GM19467 (cell line): ENCODE data around the gene PATJ.
"Not testable (repeated sequence)": the region's sequence is repeated elsewhere in the genome, so short reads cannot be mapped to it uniquely, and the experiment has no call there.

Experiments used
- ATAC-seq: cut with Tn5 transposase; IDR thresholded peaks from one replicate; pipeline ENCODE4 v1.9.1; 2021; ENCODE audit warnings: mild to moderate bottlenecking, moderate library complexity; ENCODE audit not compliant: unreplicated experiment

Gene PATJ

DNA sequence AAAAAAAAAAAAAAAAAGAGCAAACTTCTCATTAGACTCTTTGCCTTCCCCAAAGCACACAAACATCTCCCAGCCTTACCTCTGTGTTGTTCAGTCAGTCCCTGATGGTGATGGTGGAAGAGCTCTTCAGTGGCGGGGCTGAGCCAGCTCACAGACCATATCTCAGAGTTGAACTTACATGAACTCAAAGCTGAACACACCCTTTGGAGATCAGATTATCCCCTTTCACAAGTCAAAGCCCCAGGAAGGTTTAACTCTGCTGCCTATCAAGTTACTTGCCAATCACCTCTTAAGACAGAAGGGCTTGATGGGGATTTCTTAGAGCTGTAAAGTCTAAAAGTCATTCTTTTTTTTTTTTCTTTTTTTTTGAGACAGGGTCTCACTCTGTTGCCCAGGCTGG is 397.1 kb downstream of the PATJ start:
- no peak for ATAC-seq

DNA sequence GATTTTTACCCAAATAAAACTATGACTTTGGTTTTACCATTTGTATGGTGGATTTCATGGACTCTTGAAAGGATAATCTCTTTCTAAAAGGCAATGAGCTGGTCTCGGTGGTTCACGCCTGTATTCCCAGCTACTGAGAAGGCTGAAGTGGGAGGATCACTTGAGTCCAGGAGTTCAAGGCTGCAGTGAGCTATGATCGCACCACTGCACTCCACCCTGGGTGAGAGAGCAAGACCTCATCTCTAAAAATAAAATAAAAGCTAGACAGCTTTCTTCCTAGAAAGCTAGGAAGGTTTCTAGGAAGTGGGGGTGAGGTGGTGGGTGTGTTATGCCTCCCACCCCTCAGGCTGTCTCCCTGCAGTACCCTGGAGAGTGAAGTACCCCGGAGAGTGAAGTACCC is 398.4 kb downstream of the PATJ start:
- ATAC-seq, result no peak

DNA sequence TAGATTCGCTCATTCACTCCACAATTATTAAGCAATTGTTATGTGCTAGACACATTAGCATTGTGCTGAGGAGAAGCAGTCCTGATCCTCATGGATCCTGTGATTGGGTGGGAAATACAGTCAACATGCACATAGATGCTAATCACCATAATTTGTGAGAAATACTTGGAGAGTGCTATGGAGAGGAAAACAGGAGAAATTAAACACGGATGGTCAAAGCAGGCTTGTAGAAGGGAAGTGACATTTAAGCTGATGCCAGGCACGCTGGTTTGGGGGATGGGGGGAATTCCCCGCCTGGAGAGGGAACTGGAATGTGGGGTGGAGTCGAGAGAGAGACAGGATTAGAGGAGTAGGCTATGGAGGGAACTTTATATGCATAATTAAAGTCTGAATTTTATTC is 400.2 kb downstream of the PATJ start:
- ATAC-seq, result no peak

DNA sequence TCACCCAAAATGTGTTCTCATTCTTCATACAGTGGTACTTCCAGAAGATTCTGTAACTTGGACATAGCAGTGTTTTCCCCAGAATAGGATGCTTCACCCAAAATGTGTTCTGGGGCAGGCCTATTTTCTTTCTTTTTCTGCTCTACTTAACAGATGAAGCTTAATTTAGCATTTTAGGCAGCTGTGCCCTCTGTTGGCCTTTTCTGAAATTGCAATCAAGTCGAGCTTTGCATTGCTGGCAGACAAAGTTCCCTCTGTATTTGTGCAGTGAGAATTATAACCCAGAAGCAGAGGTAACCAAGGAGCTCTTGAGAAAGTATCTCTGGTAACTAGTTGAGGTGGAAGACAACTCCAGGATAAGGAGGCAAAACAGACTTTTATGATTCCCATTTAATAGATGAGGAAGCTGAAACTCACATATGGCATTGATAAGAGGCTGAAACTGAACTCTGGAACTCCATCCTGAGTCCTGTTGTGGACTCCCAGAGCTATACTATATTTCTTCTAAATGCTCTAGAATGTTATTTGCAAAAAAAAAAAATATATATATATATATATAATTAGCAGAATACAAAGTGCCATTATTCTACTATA is 402.1 kb downstream of the PATJ start:
- ATAC-seq, result peak; percentile 53

DNA sequence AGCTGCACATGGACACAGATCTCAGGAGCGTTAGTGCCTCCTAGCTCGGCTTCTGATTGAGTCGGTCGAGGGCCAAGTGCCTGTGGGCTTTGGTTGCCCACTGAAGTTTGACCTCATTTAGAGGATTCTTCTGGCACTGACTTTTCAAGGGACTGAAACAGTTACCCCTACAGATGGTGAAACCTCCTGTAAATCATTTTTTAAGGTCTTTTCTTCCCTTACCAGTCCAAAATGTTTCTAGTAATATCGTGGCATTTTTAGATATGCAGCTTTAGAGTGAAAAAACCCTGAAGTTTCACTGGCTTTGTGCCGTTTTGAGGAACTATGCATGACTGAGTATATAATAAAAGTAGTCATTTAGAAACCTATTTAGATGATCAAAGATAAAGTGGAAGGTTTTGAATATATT is 417.7 kb downstream of the PATJ start:
- ATAC-seq, result peak; percentile 76

DNA sequence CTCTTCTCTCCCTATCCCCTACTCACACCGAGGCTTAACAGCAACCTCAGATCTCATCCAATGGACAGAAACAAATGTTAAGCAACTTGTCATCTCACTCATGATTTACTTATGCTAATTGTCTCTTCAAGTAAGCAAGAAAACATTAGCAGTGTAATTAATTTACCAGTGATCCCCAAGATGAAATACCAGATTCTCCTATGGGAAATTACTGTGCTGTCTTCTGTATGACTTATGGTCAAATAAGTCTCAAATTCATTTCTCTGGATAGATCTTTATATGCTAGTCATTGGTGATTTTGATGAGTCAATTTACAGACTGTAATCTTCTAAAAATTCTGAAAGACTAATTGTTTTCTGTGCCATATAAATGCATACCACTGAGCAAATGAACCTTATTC is 419.4 kb downstream of the PATJ start:
- no peak for ATAC-seq

DNA sequence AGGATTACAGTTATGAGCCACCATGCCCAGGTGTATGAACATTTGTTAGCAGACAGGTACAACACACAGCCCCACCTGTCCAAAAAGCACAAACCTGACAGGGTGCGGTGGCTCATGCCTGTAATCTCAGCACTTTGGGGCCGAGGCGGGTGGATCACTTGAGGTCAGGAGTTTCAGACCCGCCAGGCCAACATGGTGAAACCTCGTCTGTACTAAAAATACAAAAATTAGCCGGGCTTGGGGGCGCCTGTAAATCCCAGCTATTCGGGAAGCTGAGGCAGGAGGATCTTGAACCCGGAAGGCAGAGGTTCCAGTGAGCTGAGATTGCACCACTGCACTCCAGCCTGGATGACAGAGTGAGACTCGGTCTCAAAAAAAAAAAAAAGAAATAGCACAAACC is 428.1 kb downstream of the PATJ start:
- ATAC-seq, result not testable (repeated sequence)

DNA sequence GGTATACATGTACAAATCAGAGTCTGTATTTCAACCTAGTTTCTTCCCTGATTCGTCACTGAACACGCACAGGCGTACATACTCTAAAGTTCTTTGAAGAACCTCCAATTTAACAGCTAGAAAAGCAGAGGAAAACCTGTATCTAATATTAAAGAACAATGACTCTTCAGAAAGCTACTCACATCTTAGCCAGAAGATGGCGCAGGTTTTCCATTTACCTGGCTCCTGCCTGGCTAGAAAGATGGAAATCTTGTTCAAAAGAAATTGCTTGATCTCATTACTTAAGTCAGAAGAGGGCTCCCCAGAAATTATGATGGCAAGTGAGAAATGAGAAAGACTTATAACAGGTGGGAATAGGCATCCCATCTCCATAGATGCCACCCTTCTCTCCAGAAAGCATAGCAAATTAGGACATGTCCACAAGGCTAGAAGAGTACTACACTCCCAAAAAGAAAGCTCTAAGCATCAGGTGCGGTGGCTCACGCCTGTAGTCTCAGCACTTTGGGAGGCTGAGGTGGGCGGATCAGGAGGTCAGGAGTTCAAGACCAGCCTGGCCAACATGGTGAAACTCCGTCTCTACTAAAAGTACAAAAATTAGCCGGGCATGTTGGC is 433.4 kb downstream of the PATJ start:
- no peak for ATAC-seq

DNA sequence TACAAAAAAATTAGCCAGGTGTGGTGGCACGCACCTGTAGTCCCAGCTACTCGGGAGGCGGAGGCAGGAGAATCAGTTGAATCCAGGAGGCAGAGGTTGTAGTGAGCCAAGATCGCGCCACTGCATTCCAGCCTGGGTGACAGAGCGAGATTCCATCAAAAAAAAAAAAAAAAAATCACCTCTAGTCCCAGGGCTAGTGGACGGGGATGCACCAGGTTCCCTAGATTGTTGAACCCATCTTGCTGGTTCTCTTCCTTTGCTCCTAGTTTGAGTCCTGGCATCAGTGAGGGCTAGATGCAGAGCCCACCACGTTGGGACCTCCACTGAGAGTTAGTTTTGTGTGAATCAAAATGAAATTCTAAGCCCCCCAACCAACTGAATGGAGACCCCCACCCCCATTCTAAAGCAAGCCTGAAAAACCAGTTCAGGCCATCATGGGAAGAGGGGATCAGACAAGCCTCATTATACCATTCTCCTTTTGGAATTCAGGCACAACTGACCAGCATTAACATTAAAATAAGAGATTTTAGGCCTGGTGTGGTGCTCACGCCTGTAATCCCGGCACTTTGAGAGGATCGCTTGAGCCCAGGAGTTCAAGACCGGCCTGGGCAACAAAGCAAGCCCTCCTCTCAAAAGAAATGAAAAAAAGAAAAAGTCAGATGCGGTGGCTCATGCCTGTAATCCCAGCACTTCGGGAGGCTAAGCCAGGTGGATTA is 434.5 kb downstream of the PATJ start:
- ATAC-seq, result no peak

DNA sequence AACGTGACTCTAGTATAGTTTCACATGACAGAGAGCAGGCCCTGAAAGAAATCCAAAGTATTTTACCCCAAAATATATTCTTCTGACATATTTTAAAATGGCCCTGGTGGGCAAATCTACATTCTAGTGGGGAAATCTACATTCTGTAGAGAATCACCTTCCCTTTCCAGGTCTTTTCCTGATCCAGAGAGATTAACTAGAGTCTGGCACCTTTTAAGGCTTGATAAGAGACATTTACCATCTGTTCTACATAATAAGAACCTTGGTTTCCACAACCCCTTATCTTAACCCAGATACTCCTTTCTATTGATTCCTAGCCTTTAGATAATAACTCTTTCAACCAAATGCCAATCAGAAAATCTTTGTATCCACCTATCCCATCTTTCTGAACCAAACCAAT is 435.3 kb downstream of the PATJ start:
- no peak for ATAC-seq

DNA sequence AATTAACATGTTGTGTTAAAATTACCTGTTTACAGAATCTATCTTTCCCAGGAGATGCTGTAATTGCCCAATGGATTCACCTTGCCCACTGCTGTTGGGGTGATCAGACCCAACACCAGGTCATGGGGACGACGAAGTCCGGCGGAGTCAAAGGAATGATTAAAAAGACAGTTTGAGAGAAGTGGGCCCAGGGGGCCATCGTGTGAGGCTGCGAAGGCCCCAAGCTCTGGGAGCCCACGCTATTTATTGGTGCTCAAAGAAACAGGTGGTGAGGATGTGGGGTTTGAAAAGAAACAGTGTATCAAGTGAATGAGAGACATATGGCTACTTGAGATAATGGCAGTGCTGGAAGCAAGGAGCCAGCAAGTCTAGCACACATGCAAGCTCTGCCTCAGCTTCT is 436.1 kb downstream of the PATJ start:
- ATAC-seq, result no peak

DNA sequence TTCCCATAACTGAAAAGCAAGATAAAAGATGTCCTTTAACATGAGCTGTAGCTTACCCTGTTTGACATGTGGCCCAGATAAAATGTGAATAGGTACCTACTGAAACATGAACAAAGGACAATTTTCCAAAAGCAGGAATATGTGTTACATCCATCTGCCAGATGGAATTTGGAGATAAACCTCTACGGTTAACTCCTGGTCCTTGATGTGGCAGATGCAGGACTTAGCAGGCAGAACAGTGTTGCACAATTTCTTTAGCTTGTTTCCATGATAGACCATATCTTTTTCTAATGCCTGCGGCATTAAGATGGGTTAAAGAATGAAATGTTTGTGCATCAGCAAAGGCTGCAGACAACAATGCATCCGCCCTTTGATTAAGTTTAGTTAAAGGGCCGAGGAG is 437.8 kb downstream of the PATJ start:
- ATAC-seq, result not testable (repeated sequence)

DNA sequence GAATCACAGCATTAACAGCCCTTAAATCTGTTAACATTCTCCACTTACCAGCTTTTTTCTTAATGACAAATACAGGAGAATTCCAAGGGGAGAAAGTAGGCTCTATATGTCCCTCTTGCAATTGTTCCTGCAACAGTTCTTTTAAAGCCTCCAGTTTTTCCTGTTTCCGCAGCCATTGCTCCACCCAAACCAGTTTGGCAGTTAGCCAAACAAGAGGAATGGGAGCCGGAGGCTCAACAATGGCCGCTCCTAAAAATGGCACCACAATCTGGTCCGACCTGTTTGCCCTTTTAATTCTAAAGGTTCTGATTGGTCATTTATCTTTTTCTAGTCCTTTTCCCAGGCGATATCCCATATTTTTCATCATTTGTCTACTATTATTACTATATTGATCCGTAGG is 438.4 kb downstream of the PATJ start:
- ATAC-seq, result no peak

DNA sequence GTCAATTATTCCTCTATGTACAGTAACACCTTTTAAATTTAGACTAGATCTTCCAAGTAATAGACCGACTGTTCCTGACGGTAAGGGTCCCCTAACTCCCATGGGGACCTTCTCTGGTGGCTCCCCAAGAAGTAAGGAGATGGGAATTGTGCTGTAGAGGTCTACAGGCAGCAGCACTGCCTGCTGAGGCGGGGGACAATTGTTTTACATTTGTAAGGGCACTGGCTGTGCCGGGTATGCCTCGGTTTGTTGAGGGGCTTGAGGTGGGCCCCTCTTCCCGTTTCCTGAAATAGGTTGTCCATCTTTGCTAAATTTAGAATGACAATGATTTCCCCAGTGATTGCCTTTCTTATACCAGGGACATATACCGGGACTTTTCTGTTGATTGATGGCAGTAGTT is 439.3 kb downstream of the PATJ start:
- no peak for ATAC-seq

DNA sequence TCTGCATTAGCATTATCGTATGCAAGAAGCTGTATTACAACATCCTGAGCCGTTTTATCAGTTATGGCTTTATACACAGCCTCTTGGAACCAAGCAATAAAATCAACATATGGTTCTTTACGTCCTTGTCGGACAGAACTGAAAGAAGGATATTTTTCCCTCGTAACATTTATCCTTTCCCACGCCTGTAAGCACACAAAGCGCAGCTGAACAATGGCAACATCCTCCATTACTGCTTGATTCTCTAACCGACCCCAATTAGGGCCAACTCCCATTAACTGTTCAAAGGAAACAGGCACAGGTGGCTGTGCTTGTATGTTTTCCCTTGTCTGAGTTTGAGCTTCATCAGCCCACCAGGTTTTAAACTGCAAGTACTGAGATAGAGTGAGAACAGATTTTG is 439.9 kb downstream of the PATJ start:
- ATAC-seq, result not testable (repeated sequence)

DNA sequence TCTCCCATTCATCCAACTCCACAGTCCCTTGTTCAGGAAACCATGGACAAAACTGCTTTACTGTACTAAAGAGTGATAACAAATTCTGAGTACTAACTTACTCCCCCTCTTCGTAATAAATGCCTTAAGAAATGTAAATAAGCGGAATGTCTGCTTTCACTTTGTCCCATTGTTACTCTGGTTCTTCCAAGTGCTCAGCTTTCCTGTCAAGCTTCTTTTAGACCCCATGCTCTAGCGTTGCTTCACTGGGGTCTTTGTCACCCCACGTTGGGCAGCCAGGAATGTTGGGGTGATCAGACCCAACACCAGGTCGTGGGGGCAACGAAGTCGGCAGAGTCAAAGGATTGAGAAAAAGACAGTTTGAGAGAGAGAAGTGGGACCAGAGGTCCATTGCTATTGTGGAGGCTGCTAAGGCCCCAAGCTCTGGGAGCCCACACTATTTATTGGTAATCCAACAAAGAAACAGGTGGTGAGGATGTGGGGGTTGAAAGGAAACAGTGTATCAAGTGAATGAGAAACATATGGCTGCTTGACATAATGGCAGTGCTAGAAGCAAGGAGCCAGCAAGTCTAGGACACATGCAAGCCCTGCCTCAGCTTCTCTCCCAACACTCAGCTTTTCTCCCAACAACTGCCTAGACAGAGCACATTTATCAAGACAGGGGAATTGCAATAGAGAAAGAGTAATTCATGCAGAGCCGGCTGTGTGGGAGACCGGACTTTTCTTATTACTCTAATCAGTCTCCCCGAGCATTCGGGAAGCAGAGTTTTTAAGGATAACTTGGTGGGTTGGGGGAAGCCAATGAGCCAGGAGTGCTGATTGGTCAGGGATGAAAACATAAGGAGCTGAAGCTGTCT is 441.1 kb downstream of the PATJ start:
- ATAC-seq, result not testable (repeated sequence)

DNA sequence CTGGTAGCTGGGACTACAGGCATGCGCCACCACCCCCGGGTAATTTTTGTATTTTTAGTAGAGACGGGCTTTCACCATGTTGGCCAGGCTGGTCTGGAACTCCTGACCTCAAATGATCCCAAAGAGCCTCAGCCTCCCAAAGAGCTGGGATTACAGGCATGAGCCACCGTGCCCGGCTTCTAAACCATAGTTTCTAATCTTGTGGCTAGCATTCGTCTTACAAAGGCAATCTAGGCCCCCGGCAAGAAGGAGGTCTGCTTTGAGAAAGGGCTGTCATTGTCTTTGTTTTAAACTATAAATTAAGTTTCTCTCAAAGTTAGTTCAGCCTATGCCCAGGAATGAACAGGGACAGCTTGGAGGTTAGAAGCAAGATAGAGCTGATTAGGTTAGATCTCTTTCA is 442.1 kb downstream of the PATJ start:
- no peak for ATAC-seq

DNA sequence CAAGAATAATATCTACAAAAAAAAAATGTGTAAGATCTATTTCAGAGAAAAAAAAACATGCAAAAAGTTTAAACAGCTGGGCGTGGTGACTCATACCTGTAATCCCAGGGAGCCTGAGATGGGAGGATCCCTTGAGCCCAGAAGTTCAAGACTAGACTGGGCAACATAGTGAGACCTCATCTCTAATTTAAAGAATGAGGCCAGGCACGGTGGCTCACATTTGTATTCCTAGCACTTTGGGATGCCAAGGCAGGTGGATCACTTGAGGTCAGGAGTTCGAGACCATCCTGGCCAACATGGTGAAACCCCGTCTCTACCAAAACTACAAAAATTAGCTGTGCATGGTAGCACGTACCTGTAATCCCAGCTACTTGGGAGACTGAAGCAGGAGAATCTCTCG is 443.0 kb downstream of the PATJ start:
- not testable (repeated sequence) for ATAC-seq

DNA sequence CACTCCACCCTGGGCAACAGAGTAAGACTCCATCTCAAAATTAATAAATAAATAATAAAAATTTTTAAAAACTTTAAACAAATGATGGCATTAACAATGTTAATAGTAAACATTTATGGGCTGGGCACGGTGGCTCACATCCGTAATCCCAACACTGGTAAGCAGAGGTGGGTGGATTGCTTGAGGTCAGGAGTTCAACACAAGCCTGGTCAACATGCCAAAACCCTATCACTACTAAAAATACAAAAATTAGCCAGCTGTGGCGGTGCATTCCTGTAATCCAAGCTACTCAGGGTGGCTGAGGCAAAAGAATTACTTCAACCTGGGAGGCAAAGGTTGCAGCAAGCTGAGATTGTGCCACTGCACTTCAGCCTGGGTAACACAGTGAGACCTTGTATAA is 443.4 kb downstream of the PATJ start:
- ATAC-seq, result no peak

DNA sequence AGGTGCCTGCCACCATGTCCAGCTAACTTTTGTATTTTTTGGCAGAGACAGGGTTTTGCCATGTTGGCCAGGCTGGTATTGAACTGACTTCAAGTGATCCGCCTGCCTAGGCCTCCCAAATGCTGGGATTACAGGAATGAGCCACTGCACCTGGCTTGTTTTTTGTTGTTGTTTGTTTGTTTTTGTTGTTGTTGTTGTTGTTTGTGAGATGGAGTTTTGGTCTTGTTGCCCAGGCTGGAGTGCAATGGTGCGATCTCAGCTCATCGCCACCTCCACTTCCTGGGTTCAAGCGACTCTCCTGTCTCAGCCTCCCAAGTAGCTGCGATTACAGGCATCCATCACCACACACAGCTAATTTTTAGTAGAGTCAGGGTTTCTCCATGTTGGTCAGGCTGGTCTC is 445.3 kb downstream of the PATJ start:
- ATAC-seq, result no peak

DNA sequence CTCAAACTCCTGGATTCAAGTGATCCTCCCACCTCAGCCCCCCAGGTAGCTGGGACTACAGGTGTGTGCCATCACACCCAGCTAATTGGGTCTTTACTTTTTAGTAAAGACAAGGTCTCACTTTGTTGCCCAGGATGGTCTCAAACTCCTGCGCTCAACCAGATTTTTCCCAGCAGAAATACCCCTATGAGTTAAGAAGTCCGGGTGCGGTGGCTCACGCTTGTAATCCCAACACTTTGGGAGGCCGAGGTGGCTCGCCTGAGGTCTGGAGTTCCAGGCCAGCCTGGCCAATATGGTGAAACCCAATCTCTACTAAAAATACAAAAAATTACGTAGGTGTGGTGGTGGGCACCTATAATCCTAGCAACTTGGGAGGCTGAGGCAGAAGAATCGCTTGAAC is 445.8 kb downstream of the PATJ start:
- no peak for ATAC-seq
